HuH-7.5 (cell line): ENCODE data around the gene DHX29.
"Not testable (repeated sequence)": the region's sequence is repeated elsewhere in the genome, so short reads cannot be mapped to it uniquely, and the experiment has no call there.

Experiments used
- DNase-seq: peaks from one replicate; pipeline ENCODE4 v3.0.0; 2011; ENCODE audit warnings: low spot score

DHX29 gene

GRCh38 chr5:55307383-55308253 lies at the start of gene DHX29, which contains the start of gene MTREX:
DHX29 (minus strand) TSS chr5:55307694; CDS start chr5:55307573, 121 bp downstream.
MTREX (plus strand) TSS chr5:55307989; CDS start chr5:55308014, 25 bp downstream.
- DNase-seq, result peak; percentile 64

GRCh38 chr5:55356896-55357295 lies 49.4 kb upstream of the DHX29 start:
- no peak for DNase-seq

GRCh38 chr5:55350754-55351153 lies 43.3 kb upstream of the DHX29 start:
- DNase-seq, result no peak

- no peak for DNase-seq
Measured at GRCh38 chr5:55347786-55348185, 40.3 kb upstream of the DHX29 start.

- DNase-seq, result peak; percentile 20
Measured at GRCh38 chr5:55345327-55345726, 37.8 kb upstream of the DHX29 start.

GRCh38 chr5:55344392-55344992 lies 37.0 kb upstream of the DHX29 start:
- DNase-seq, result no peak

- no peak for DNase-seq
Measured at GRCh38 chr5:55343609-55344008, 36.1 kb upstream of the DHX29 start.

- DNase-seq, result no peak
Measured at GRCh38 chr5:55343107-55343506, 35.6 kb upstream of the DHX29 start.

- no peak for DNase-seq
Measured at GRCh38 chr5:55338810-55339243, 31.3 kb upstream of the DHX29 start.

- no peak for DNase-seq
Measured at GRCh38 chr5:55338092-55338613, 30.7 kb upstream of the DHX29 start.

- no peak for DNase-seq
Measured at GRCh38 chr5:55333811-55334210, 26.3 kb upstream of the DHX29 start.

GRCh38 chr5:55333017-55333416 lies 25.5 kb upstream of the DHX29 start:
- DNase-seq, result no peak

- DNase-seq, result no peak
Measured at GRCh38 chr5:55331321-55331720, 23.8 kb upstream of the DHX29 start.

GRCh38 chr5:55327281-55327680 lies 19.8 kb upstream of the DHX29 start:
- no peak for DNase-seq

- no peak for DNase-seq
Measured at GRCh38 chr5:55325621-55326020, 18.1 kb upstream of the DHX29 start.

GRCh38 chr5:55324815-55325418 lies 17.4 kb upstream of the DHX29 start:
- no peak for DNase-seq

GRCh38 chr5:55324006-55324405 lies 16.5 kb upstream of the DHX29 start:
- no peak for DNase-seq

GRCh38 chr5:55320571-55320970 lies 13.1 kb upstream of the DHX29 start:
- no peak for DNase-seq

- no peak for DNase-seq
Measured at GRCh38 chr5:55319491-55319890, 12.0 kb upstream of the DHX29 start.

- DNase-seq, result not testable (repeated sequence)
Measured at GRCh38 chr5:55318237-55318636, 10.7 kb upstream of the DHX29 start.

- no peak for DNase-seq
Measured at GRCh38 chr5:55316837-55317236, 9.3 kb upstream of the DHX29 start.

- no peak for DNase-seq
Measured at GRCh38 chr5:55316289-55316688, 8.8 kb upstream of the DHX29 start.
